HG03175 (cell line): Measurements from ENCODE around the gene ADGRF4.

Experiments
- ATAC-seq: cut with Tn5 transposase; IDR thresholded peaks from one replicate; pipeline ENCODE4 v1.9.1; 2021; ENCODE audit warnings: mild to moderate bottlenecking, moderate library complexity; ENCODE audit not compliant: unreplicated experiment

The ADGRF4 gene, protein sequence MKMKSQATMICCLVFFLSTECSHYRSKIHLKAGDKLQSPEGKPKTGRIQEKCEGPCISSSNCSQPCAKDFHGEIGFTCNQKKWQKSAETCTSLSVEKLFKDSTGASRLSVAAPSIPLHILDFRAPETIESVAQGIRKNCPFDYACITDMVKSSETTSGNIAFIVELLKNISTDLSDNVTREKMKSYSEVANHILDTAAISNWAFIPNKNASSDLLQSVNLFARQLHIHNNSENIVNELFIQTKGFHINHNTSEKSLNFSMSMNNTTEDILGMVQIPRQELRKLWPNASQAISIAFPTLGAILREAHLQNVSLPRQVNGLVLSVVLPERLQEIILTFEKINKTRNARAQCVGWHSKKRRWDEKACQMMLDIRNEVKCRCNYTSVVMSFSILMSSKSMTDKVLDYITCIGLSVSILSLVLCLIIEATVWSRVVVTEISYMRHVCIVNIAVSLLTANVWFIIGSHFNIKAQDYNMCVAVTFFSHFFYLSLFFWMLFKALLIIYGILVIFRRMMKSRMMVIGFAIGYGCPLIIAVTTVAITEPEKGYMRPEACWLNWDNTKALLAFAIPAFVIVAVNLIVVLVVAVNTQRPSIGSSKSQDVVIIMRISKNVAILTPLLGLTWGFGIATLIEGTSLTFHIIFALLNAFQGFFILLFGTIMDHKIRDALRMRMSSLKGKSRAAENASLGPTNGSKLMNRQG

DNA sequence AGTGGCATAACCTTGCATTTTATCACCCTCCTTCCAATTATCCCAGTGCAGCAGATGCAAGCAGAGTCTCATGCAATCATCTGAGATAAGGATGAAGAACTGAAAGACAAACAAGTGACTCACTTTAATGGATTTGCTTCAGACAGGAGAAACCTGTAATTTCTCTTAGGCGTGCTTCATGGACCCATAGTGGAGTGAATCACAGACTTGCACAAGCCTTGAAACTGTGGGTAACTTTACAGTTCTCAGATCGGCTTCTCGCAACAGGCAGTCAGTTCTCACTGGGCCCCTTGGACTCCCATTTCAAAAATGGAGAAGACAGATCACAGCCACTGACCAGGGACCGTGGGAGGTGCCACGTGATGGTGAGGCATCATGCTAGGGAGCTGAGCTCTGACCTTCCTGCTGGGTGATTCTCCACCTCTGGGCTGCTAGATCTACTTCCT, at the start of gene ADGRF4:
ADGRF4 (plus strand) TSS at position 239 of the 446 bp plus-strand sequence. CDS start 8,666 bp downstream, outside the sequence.
- no peak for ATAC-seq

DNA sequence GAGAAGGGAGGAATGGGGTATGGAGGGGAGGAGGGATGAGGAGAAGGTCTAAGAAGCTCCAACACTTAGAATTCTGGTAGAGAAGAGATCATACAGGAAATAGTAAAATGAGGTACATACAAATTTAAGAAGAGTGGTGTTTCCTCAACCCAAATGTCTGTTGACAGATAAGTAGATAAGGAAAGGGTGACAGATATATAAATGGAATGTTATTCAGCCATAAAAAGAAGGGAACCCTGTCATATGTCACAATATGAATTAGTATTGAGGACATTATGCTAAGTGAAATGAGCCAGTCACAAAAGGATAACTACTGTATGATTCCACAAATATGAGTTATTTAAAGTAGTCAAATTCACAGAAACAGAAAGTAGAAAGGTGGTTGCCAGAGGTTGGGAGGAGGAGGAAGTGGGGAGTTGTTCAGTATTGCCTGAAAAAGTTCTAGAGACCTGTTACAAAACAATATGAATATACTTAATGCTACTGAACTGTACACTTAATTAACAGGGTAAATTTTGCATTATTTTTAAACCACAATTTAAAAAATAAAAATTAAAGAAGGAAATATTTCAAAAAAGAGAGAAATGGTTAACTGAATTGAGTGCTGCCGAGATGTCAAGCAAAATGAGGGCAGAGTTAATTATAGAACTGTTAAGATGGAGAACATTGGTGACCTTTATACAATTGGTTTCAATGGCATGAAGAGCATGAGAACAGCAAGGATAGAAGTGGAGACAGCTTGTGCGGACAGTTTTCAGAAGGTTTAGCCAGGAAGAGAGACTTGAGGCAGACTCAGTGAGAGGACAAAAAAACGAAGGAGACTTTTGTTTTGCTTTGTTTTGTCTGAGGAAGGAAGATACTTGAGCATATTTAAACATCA, 47.6 kb upstream of the ADGRF4 start:
- ATAC-seq = no peak

DNA sequence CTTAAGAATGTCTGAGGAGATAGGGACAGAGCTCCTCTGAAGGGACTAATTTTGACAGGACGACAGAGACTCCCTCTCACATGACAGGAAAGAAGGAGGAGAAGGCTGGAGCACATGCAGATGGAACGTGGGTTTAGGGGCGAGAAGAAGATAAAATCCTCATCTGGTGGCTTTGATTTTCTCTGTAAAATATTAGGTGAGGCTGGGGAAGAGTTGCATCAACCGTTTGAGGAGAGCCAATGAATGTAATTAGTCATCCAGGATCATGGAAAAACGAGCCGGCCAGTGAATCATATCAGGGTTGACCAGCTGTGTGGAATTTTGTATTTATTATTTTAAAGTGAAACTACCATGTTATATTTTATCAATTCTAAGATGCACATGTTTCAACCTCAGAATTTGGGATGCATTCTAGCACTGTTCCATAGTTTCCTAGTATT, 46.9 kb upstream of the ADGRF4 start:
- ATAC-seq = no peak

DNA sequence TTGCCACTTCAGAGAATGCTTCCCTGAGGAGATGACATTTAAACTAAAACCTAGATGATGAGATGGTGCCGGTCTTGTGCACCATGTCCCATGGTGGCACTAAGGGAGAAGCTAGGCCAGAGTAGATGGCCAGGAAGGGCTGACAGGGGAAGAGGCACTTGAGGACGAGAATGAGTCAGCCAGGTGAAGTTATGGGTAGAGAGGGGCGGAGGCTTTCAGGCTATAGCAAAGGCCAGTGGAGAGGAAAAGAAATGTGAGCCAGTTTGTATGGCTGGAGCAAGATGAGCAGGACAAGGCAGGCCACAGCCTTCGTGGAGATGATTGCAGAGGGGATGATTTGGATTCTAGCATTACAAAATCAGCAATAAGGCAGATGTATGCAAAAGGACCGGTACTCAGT, 44.7 kb upstream of the ADGRF4 start:
- ATAC-seq = no peak

DNA sequence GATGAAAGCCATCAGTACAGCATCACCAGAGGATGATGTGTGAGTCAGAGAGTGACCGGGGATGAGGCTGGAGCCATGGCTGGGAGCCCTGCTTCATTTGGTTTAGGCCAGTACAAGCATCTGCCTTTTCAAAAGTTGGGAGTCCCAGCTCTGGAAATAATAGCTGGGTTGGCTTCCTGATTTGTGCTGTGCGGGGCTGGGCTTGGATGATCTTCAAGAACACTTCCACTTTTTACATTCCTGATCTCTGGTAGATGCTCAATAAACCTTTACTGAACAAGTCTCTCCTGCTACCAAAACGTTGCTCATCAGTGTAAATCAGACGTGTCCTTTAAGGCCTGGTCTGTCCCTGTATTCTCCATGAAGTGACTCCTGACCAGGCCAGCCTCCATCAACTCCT, 44.1 kb upstream of the ADGRF4 start:
- no peak for ATAC-seq

DNA sequence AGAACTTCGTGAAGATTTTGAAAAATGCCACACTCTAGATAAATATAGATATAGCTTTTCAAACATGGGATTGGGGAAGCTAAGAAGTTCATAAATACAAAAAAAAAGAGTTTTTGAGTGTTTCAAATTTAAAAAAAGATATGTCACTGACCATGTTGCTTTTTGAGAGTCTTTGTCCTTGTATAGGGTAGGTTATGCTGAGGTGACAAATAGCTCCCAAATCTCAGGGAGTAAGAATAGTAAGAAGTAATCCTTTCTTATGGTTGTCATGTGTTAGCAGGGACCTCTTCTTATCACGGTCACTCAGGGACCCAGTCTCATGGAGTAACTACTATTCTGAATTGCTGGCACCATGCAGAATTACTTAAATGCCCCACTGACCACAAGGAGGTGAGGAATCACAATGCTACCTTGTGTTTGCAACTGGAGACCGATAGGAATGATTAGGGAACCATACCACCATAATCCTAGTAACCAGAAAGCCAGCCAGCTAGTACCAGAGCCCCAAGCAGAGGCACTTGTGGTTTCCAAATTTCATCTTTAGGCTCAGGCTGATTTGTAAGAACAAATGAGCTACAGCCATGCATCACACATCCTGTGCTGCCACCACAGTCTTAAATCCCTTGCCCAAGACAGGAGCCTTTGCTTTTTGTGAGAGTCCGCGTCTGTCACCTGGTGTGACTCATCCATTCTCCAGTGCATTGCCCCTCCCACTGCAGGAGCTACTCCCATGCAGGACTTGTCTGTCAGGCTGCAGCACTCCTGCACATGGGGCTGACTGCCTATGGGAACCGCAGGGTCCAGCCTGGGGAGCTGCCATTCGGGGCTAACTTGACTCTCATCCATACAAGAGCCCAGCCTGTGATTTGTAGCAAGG, 42.4 kb upstream of the ADGRF4 start:
- ATAC-seq = no peak

DNA sequence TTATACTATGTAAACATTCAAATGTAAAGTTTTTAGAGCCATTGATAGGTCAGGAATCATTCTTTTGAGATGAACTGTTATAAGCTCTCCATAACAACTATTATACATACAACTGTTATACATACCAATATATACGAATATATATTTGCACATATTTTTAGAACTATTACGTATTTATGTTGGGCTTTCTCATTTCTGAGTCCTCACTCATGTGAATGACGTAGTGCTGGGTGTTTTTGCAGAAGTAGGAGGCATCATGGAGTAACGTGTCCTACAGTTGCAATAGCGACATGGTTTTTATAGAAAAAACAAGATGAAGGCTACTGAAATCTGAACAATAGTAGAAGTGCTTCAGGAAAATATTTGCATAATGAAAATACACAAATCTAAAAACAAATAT, 36.4 kb upstream of the ADGRF4 start:
- ATAC-seq = no peak

DNA sequence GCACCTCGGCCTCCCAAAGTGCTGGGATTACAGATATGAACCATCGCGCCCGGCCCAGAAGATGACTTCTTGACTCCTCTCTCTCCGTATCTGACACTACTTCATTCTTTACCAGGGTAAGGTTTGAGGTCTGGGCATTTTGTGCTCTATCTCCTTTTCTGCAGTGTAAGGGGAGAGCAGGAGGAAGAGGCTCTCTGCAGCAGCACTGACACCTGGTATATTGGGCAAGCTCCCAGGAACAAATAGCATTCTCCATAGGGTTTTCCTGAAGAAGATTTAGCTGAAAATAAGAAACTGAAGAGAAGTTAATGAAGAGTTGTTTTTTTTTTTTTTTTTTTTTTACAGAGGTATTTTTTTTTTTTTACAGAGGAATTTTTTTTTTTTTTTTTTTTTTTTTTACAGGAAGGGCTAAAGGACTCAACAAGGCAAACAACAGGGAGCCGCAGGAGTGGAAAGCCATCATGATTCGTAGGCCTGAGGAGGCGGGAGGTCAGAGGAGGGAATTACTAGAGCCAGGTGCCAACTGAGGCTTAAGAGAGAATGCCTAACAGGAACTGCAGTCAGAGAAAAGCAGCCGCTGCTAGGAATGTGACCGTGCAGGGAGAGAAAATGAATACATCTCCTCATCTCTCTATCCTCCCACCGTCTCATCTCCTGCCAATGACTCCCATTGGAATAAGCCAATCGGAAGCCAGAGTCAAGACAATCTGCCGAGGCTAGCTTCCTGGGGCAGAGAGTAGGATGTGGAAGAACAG, 34.7 kb upstream of the ADGRF4 start:
- ATAC-seq = no peak

DNA sequence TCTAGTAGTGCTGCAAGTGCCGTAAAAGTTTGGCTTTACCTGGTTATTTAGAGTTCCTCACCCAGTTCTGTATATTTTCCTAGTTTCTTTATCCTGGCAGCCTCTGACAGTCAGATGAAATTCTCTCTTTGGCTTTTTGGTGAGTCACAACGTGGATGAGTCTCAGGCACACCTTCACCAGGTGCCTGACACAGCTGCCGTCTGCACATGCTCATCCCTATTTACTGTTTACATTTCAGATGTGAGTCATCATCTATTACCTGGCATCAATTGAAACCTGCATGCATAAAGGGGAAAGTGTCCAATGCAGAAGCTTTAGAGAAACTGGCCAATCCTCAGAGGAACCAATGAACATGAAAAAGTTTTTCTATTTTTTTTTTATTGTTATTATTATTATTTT, 33.3 kb upstream of the ADGRF4 start:
- no peak for ATAC-seq

DNA sequence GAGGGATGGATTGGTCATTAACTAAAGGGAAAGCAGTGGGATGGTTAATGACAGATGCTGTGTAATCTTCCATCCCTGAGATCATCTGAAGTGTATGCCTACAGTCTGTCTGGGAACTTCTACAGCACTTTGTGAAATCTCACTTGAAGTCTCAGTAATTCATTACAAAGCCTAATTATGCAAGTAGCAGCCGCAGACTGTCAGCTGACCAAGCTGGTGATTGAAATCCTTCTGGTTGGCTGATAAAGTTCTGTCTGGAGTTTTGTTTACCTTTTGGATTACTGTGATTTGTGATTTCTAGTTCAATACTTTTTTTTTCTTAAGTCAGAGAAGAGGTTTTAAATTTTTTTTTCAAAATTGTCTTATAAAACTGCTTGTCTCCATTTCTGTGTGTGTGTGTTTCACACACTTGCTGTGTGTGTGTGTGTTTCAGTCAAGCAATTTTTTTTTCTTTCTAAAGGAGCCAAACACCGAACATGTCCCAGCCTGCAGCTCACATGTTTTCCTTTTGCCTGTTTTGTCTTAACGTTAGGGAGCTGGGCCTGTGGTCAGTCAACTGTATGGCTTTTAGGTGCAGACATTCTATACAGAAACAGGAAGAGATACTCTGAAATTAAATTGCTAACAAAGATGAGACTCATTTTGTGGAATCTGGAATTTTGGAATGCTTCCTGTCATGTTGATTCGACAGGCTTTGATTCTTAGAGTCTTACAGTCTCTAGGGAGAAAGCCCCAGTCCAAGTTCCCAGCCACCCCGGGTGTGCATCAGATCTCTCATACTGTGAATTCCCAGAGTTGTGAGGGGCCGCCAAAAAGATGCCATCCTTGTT, 28.5 kb upstream of the ADGRF4 start:
- no peak for ATAC-seq

DNA sequence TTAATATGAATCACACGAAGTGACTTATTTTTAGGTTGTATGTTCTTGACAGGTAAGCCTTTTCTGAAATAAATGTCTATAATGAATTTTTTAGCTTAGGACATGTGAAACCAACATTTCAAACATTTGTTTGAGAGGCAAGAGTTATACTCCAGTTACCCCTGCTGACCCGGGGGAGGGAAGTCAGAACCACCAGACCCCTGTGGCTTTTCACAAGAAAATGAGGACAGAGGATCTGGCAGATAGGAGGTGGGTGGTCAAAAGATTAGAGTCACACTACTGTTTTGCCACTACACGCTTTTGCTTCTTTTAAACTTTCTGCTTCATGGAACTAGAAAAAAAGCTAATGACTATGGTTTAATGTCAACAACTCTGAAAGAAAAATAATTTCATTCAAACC, 27.5 kb upstream of the ADGRF4 start:
- ATAC-seq = no peak

DNA sequence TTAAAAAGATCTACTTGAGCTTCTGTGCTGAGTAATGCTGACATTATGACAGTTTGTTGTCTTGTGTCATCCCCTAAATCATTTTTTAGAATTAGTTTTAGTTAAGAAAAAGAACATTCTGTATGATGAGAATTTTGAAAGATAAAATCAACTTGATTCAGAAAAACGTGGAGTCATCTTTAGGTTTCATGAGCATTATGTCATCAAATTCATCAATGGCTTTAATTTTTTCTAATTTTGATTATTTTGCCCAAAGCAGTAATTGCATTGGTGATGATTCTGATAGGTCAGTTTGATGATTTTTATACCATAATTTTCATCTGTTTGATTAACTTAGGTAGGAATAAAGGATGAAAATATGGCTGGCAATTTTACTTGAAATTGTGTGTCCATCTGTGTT, 26.6 kb upstream of the ADGRF4 start:
- ATAC-seq = no peak

DNA sequence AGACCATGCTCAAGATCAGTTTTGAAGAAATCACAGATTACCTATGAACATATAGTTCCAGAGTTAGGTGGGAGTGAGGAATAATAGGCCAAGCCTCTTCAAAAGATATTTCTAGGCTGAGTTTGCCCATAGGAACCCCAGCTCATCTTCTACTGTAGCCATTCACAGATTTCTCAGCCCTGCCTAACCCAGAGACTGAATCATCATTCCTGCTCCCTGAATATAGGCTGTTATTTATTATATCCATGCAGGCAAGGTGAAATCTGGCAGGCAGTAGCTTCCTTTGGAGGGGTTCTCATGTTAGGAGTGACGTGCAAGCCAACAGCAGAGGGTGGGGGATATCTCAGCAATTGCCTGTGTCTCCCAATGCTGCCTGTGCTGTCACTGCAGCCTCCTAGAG, 25.6 kb upstream of the ADGRF4 start:
- no peak for ATAC-seq

DNA sequence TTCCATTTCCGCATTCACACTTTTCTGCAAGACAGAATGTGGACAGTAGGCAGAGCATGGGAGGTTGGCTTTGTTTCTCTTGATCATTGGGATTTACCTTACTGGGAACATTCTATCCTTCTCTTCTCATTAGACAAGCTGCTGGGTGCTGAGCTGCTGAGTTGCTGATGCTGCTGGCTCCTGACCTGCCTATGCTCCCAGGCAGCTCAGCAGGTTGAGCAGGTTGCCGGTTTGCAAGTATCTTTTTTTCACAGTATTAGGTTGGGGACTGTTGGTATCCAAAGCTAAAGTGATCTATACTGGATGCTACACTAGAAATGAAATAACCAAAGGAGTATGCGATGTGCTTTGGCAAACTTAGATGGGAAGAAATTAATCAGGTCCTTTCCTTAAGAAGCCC, 23.7 kb upstream of the ADGRF4 start:
- ATAC-seq = no peak

DNA sequence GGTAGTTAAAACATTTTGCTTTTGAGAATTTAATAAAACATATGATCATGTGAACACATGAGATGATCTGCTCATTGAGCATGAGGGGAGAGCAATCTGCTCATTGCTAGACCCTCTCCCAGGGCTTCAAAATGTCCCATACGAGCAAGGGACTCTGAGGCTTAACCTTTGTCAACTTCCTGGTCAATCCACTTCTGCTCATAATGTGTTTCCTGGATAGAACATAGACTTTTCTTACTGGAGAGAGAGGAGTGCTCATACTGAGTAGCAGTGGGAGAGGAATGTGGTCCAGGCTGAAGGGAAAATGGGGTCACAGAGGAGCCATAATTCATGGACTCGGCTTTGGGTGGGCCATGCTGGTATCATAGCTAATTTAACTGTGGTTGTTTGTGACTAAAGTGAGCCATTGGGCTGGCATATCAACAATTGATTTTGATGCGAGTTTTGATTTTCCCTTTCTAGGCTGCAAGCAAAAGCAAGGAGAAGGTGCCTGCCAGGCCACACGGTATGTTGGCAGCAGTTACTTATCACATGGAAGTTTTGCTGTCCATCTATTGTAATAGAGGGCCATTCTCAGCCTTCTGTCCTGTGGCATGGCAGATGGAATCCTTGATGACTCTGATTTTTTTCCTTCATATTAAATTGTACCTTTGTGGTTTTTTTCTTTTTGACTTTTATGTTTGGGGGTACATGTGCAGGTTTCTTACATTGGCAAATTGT, 20.8 kb upstream of the ADGRF4 start:
- ATAC-seq = no peak

DNA sequence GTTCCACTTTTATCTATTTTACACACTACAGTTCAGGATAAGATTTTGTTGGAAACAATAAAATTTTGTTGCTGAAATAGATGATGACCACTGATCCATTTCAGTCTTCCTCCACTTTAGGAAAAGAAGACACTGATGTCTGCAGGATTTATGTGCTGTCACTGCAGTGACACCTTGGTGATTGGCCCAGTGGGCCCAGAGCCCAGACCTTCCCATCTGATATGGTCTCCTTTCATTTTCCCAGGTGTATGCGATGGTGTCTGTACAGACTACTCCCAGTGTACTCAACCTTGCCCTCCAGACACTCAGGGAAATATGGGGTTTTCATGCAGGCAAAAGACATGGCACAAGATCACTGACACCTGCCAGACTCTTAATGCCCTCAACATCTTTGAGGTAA, 19.6 kb upstream of the ADGRF4 start:
- ATAC-seq = no peak

DNA sequence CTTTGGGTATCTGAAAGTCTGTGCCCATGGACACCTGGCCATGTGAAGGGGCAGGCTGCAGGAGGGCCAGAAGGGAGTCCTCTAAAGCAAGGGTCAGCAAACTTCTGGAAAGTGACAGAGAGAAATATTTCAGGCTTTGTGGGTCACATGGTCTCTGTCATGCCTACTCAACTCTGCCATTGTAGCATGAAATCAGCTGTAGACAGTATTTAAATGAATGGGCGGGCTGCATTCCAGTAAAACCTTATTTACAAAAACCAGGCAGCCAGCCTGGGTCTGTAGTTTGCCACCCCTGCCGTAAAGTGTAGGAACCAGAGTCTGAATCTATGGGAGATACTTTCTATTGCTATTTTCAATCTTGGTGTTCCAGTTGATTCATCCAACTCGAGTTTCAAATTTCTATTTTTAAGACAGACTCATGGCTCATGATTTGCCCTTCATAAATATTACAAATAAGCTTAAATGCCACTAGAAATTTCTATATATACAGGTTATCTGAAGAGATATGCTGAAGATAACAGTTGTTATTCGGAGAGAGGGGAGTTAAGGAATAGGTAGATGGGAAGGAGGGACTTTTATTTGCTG, 19.0 kb upstream of the ADGRF4 start:
- no peak for ATAC-seq

DNA sequence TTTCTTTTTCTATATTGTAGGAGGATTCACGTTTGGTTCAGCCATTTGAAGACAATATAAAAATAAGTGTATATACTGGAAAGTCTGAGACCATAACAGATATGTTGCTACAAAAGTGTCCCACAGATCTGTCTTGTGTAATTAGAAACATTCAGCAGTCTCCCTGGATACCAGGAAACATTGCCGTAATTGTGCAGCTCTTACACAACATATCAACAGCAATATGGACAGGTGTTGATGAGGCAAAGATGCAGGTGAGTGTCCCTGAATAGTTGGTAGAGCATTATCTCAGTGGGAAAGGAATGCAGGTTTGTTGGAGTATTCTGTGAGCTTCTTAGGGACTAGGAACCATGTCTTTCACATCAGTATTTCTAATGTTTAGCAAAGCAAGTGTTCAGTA, 18.3 kb upstream of the ADGRF4 start:
- ATAC-seq = no peak
